GM19239 (cell line): Measurements from ENCODE around the gene CEP131.

Source experiments
- DNase-seq: peaks from one replicate; pipeline ENCODE4 v3.0.0; 2011; ENCODE audit warnings: low spot score; ENCODE audit not compliant: insufficient read length
- FAIRE-seq: peaks from 2 replicates; lab custom pipeline; 2011; peaks lifted over from hg19 to GRCh38; lab: Jason Lieb, UNC

Gene CEP131

GRCh38 chr17:81173052-81173761 lies 49.6 kb downstream of the CEP131 start:
- FAIRE-seq (no peak), DNase-seq (no peak)

DNA sequence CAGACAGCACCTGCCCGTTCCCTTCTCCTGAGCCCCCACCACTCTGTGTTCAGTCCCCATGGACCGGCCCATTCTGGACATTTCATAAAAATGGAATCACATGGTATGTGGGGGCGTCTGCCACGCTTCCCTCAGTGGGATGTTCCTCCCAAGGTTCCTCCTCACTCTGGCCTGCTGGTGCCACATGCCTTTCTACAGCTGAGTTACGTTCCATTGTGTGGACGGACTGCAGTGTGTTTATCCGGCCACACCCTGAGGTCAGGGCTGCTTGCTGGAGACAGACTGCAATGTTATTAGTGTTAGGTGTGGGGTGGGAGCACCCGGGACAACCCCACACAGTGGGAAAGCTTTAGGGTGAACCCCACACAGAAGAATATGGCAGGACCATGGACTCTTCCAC lies 50.8 kb downstream of the CEP131 start:
- no peak for FAIRE-seq
- DNase-seq, result no peak

DNA sequence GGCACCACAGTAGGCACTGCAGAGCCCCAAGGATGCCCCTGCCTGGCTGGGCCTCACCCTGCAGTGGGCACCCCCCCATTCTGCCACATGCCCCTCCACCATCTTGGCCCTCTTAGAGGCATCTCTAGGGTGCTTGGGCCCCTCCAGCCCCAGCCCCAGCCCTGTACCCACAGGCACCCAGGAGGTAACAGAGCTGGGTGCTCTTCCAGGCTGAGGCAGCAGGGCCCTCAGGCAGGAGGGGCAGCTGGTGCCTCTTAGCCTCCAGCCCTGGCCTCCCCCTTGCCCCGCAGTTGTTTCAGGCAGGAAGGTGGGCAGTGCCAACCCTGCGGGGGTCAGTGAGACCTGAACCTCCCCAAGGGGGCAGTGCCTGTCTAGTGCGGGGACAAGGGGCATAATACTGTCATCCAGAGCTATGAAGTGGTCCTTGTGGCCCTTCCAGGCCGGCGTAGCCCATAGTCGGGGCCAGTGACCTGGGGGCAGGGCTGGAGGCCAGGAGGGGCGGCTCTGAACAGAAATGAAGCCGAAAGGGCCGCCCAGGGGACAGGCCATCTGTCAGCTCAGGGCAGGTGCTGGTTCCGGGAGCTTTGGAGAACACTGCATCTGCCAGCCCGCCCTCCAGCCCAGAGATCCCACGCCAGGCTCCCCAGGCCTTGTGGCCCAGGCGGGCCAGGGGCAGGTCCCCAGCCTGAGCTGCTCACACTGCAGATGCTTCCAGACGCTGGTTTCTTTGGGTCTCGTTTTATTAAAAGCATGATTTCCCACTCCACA lies 51.9 kb downstream of the CEP131 start:
- DNase-seq, result no peak
- no peak for FAIRE-seq

GRCh38 chr17:81169870-81170309 lies 52.9 kb downstream of the CEP131 start:
- FAIRE-seq, result no peak
- no peak for DNase-seq

DNA sequence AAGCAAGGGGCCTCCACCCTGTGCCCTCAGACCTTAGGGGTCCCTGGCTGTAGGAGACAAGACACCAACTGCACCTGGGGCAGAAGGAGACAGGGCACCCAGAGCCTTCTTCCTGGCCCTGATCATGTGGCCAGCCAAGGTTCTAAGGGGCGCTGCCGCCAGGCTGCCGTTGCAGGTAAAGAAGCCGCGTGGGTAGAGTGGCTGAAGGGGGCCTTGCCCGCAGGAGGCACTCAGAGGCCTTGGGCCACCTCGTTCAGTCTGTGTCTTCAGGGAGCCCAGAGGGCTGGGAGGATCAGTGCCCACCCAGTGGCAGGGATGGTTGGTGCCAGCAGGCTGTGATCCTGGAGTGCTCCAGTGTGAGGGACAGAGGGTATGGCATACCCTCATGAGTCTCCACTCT lies 55.1 kb downstream of the CEP131 start:
- DNase-seq (no peak), FAIRE-seq (no peak)

DNA sequence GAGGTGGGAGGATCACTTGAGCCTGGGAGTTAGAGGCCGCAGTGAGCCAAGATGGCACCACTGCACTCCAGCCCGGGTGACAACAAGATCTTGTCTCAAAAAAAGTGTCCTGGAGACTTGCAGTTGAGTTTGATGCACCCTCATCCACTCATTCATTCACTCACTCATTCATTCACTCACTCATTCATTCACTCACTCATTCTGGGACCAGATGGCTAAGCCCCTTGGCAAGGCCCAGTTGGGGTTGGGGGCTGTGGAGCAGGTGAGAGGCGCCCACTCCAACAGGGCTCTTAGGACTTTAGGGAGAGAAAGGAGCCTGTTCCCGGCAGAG lies 55.6 kb downstream of the CEP131 start:
- no peak for FAIRE-seq
- DNase-seq, result no peak

GRCh38 chr17:81166033-81166492 lies 56.7 kb downstream of the CEP131 start, which contains the start of gene AATK:
Gene AATK, minus strand, starts transcription at chr17:81166221. Its CDS starts 229 bp downstream, at chr17:81165992.
- FAIRE-seq (no peak), DNase-seq (no peak)

GRCh38 chr17:81165246-81166032 lies 57.3 kb downstream of the CEP131 start, which contains the start of gene PVALEF:
Gene PVALEF, plus strand, starts transcription at chr17:81165507. Its CDS starts 15,720 bp downstream, at chr17:81181227.
- FAIRE-seq (no peak), DNase-seq (no peak)

DNA sequence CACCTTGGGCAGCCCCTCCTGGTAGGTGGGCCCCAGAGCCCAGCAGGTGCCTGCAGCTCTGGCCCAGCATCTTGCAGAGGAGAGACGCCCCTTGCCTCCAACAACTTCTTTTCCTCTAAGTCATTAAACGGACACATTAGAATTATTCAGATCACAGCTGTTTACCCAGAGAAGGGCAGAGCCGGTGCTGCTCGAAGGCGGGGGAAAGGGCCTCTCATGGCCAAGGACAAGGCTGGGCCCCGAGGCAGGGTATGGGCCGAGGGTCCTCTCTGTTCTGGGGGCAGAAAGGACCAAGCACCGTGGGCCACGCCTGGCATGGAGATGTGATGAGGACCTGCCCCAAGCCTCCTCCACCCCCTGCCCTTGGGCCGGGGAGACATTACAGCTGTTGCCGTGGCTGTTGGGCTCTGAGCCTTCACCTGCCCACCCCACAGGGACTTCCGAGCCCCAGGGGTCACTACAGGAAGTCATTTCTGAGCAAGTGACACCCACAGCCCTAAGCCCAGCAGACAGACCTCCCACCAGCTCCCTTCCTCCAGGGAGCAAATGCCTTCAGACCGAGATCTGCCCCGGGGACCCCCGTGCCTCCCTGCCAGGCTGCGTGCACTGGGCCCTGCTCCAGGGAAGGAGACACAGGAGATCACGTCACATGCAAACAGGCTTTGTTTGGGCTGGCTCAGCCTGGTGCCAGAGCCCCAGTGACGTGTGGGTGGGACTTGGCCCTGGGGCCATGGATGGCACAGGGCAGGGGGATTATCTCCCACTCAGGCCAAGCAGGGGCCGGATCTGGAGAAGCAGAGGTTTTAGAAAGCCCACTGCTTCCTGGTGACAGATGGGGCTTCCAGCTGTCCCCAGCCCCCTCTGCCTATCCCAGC lies 58.2 kb downstream of the CEP131 start:
- DNase-seq (no peak), FAIRE-seq (no peak)

GRCh38 chr17:81163703-81164370 lies 58.9 kb downstream of the CEP131 start:
- DNase-seq (no peak), FAIRE-seq (no peak)

GRCh38 chr17:81163051-81163695 lies 59.6 kb downstream of the CEP131 start:
- DNase-seq (no peak), FAIRE-seq (no peak)

GRCh38 chr17:81162491-81162890 lies 60.3 kb downstream of the CEP131 start:
- DNase-seq, result no peak
- no peak for FAIRE-seq

DNA sequence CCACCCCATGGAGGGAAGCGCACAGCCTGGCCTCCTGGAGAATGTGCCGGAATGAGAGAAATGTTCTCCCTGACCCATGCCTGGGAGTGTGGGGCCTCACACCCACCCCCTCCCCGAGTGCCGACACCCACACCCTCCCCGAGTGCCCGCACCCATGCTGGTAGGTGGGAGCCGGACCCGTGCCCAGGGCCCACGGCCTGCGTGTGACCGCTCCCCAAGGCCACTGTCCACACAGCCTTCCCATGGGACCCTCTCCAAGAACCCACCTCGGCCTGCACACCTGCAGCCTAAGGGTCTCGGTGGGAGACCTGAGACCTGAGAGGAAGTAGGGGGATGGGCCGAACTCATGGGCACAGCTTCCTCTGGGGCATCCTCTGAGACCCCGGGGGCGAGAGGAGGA lies 60.8 kb downstream of the CEP131 start:
- no peak for DNase-seq
- no peak for FAIRE-seq

- FAIRE-seq (no peak), DNase-seq (no peak)
These were observed 61.2 kb downstream of the CEP131 start for GRCh38 chr17:81161536-81161935.

GRCh38 chr17:81160747-81161453 lies 61.9 kb downstream of the CEP131 start:
- no peak for DNase-seq
- no peak for FAIRE-seq

DNA sequence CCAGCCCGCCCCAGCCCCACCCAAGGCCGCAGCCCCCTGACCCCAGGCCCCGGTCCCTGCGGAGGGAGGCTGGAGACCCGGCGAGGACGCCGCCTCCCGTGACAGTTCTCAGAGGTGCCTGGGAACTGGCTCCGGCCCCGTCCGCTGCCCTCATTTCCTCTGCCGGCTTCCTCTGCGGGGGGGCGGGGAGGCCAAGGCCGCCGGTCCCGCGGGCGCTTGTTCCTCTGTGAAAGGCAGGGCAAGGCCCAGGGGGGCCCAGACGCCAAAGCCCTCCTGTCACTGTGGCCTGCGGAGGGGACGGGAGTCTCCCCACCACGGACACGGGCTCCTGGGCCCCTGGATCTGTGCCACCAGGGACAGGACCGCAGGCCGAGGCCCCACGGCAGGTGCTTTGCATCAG lies 62.5 kb downstream of the CEP131 start:
- DNase-seq, result no peak
- FAIRE-seq, result no peak

- FAIRE-seq, result no peak
- DNase-seq, result no peak
These were observed 63.0 kb downstream of the CEP131 start for GRCh38 chr17:81159611-81160265.
